Frontal cortex (tissue), 4 donors: ENCODE measurements around the gene TTC4. TPM values are rescaled to one million over a fixed set of nuclear protein-coding genes. Genes with fewer than 3 reads are reported as not detected.

Experiments
- DNase-seq, 2 donors: peaks; one replicate each; pipeline ENCODE4 v3.0.0; 2012; ENCODE audit warnings: low spot score in 2 of 2
- FAIRE-seq: peaks from 2 replicates; lab custom pipeline; 2012; peaks lifted over from hg19 to GRCh38; lab: Jason Lieb, UNC
- total RNA-seq: library from RNA; depleted of rRNA; stranded (reverse); fragments of >200 nt; gene quantifications from one replicate; pipeline ENCODE4 v1.2.3, GENCODE V29; 2014
- donor health status: control.
- donor health status: control.
- donor health status: control.

The TTC4 gene
- total RNA-seq, 1 donor from 2014 or later, result 20.0 TPM

DNA sequence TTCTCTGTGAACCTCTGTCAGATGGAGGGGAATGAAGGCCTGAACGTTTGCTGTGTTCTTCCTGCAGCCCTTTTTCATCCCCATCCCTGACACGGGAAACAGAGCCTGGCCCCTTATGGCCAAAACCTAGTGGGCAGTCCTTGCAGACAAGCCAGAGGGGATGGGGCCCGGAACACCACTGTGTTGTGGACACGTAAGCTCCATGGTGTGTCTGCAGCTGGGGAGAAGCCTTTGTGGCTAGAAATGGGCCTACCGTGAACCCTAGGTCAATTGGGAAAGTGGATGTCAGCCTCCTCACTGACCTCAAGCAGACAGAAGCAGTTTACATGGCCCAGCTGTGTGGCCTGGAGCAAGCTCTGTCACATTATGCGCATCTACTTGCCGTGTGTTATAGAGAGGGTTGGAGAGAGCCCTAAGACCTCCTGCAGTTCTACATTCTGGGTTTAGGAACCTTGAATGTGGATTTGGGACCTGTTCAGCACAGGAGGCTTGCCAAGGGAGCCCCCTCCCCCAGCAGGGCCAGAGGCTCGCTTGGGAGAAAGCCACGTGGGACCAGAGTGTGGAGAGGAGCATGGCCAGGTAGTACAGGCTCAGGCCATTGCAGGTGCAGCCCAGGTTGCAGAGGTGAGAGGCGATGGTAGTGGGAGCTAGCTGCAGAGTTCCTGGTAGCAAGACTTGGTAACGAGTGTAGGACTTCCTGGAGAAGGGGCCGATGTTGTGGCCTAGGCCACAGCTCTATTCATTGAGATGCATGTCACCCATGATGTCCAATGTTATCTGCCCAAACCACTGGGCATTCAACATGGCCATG is 28.0 kb downstream of the TTC4 start:
- FAIRE-seq (no peak), DNase-seq (no peak)

DNA sequence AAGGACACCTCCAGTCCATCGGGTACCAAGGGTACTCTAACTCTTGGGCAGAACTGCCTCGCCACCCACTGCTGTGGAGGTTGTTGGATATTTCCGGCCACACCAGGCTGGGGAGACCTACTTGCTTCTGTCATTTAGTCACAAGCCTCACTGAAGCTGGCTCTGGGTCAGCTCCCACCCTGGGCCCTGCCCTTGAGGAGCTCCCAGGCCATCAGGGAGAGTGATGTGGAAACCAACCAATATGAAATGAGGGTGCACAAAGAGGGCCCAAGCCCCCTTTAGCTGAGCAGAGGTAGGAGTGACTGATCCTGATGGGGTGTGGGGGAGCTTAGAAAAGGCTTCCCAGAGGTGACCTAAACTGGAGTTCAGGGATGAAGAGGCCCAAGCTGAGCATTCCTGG is 29.0 kb downstream of the TTC4 start:
- no peak for FAIRE-seq
- no peak for DNase-seq

DNA sequence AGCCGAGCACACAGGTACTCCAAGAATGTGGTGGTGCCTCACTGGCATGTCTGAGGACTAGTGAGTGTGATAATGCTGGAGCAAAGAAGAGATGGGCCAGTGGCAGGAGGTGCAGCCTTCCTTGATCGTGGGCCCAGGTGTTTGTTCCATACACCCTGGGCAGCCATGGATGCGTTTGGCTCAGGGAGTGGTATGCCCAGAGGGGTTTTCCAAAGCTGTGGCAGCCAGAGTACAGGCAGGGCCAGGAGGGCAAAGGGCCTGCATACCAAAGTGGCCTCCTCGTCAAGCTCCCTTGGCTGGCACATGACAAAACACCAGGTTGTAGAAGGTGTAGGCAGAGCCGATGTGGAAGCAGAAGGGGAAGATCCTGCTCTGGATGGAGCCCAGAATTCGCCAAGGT is 29.6 kb downstream of the TTC4 start:
- no peak for FAIRE-seq
- DNase-seq, result no peak

DNA sequence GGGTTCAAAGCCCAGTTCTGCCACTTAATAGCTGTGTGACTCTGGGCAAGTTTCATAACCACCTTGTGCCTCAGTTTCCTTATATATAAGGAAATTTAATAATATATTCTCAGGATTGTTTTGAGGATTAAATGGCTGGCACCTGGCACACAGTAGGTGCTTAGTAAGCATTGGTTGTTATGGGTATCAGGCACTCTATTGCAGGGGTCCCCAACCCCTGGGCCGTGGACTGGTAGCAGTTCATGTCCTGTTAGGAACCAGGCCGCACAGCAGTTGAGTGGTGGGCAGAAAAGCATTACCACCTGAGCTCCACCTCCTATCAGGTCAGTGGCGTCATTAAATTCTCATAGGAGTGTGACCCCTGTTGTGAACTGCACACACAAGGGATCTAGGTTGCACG is 30.2 kb downstream of the TTC4 start:
- FAIRE-seq (no peak), DNase-seq (no peak)

DNA sequence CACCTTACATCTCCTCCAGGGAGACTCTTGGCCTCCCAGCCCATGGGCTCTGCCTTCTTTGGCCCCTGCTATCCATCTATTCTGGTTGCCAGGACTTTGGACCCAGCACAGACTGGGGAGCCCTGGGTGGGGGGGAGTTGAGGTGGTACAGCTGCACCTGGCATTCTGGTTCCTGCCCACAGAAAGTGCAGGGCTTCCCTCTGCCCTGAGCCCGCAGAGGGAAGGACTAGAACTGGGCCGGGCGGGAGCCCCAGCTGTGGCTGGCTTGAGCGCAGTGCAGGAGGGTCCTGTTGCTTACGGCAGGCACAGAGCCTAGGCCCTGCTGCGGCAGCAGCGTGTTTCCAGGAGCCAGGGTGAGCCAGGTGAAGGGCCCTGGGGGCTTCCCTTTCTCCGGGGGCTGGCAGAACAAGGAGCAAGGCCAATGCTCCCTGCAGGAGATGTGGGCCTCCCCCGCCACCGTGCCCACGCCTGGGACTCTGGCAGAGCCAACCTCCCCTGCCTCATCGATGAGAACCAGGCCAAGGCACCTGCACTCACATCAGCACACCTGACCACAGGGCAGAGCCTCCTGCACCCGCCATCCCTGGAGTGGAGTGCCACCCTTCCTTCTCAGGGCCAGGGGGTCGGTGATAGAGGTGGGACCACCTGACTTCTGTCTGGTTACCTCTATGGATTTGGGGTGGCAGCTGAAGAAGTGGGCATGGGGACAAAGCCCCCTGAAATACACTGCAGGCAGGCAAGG is 32.6 kb downstream of the TTC4 start:
- no peak for FAIRE-seq
- no peak for DNase-seq

DNA sequence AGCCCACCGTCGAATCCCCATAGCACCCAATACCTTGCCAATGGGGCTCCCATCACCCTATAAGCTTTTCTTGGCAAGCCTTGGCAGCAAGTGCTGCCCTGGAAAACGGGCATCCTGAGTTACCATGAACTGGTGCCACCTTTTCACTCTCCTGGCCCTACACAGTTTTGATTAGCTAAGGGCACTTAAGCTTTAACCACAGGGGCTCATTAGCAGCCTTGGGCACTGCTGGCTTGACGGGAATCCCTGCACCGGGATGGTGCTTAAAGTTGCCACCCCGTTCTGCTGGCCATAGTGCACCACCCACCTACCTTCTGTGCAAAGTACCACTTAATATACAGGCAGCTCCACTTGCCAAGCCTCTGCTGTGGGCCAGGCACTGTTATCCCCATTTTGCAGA is 34.9 kb downstream of the TTC4 start:
- FAIRE-seq (no peak), DNase-seq (no peak)

DNA sequence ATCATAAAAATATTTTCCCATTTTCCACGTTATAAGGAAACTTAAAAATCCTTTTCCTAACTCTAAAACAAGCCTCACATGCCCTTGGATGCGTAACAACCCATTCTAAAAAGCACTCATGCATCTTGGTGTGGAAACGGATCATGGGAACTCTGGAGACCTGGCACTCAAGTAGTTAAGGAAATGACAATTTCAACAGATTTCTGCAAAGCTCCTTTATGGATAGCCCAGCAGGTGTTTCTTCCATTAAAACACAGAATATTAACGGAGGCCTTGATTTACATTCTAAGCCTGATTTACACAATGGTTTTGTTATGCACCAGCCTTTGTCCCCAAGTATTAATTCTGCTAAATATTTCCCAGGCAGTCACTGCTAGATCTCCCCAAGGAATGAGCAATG is 35.8 kb downstream of the TTC4 start:
- FAIRE-seq (no peak), DNase-seq (no peak)

DNA sequence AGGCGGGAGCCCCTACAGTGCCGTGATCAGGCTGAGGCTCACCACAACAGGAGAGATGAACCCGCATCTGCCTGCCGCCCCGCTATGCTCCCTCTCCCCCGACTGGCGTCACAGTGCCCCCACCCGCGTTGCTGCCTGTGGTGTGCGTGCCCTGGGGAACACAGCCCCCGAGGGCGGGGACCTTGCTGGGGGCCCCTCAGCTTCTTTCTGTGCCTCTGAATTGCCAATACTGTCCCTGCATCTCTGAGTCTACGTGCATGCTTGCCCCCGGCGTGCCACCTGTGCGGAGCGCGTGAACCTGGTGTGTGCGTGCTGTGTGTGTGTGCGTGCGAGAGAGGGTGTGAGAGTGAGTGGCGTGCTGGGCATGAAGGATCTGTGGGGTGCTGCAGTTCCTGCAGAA is 38.4 kb downstream of the TTC4 start:
- no peak for FAIRE-seq

DNA sequence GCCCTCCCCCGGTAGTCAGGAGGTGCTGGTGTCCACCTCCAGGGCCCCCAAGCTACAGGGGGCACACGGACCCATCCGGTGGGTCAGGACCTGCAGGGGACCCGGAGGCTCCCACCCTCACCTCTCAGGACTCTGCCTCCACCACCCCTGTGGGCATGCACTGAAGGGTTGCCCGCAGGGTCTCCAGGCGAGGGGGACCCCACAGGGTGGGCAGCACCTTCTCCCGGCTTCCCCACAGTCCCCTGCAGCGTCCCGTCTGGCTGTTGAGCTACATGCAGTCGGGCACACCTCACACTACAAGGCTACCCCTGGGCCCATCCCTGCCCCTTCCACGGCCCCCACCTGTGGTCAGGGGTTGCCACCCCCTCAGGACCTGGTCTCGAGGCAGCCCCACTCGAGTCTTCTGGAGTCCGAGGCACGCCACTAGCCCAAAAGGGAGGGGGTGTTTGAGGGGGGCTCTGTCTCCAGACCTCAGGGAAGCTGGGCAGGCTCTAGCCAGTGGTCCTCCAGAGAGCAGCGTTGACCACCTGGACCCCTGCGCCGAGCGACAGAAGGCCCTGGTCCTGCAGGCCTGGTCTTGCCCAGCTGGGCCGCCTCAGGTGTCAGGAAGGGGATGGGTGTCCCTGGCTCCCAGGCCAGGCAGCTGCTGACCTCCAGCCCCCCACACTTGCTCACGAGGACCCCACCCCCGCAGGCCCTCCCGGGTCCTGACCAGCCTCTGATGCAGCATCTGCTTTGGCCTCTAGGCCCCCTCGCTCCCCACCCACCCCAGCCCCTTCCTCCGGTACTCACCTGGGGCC is 39.0 kb downstream of the TTC4 start:
- DNase-seq (no peak), FAIRE-seq (no peak)

More for the DNA sequence above, 38.4 kb downstream of the TTC4 start:
- DNase-seq, result no peak

DNA sequence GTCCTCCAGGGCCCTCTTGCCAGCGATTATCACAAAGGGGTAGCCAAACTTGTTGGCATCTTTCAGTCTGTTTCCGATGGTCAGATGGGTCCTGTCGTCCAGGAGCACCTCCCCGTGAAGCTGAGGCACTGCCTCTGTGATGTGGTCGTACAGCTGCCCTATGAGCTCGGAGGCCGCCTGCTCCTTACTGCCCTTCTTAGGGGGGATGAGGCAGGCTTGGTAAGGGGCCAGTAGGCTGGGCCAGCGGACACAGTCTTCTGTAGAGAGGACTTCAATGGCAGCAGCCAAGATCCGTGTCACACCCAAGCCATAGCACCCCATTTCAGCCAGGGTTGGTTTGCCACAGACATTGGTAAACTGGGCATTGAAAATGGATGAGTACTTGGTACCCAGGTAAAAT is 42.2 kb downstream of the TTC4 start:
- DNase-seq (no peak), FAIRE-seq (no peak)

DNA sequence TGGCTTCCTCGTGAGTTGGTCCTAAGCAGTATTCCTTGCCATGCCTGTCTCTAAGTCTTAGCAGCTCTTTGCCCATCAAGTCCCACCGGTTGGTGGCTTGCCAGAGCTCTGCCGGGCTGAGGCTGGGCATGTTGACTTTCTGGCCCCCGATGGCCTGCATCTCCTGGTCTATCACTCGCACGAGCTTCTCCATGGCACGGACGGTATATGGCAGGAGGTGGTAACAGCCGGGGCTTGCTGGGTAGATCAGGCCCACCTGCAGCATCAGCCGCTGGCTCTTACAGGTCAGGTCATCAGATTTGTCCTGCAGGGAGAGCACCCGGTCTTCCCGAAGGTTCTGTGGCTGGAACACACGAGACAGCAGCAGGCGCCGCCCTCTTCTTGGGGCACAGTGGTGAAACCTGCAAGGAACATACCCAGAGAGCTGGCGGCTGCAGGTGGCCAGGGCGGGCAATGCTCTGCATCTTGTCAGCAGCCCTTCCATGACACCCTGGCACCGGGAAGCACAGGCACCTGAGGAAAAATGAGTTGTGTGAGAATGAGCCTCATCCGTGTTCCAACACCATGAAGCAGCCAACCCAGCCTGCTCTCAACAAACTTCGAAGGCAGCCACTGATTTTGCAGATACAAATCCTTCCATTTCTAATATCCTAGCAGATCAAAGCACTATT is 43.2 kb downstream of the TTC4 start:
- DNase-seq (no peak), FAIRE-seq (no peak)

DNA sequence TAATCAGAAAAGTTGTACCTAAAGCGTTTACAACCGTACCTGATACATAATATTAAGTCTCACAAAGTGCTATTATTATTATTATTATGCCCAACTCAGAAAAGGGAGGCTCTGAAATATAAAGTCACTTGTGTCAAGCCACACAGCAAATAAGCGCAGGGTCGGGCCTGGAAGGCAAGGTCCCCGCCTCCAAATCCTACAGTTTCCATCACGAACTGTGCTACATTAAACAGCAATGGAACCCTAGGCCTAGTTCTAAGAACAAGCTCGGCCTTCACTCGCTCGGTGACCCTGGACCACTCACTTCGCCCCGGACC is 48.1 kb downstream of the TTC4 start:
- DNase-seq (no peak), FAIRE-seq (no peak)

DNA sequence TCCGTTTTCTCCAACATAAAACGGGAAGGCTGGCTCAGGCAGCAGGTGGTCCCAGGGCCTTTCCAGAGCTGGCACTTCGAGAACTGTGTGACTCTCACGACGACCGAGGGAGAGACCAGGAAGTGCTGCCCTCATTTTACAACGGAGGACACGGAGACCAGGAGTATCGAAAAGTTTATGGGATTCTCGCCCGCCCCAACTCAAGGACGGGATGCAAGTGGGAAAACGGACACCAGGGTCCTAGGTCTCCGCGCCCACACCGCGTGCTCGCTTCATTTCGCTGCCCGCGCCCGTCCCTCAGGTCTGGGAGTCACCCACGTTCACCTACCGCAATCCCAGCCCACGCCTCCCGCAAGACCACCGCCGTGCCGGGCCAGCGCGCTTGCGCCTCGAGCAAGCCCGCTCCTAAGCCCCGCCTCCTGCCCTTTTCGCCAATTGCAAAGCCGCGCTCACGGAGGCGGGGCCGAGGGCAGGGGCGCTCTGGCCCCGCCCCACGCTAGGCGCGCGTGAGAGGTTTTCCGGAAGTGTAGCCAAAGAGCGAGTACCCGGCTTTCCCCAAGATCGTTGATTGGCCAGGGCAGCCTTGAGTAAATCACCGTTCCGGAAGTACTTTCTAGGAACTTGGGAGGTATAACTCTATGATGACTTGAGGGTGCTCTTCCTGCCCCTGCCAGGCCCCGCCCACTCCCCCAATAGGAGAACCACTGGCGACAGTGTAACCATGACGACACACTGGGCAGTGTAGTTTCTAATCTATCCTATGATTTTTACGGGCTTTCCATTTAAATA is 48.7 kb downstream of the TTC4 start, which contains the start of gene PARS2:
PARS2 (minus strand) TSS at position 391 of the 789 bp plus-strand sequence. CDS start 5,362 bp downstream, outside the sequence.
- FAIRE-seq, result peak; percentile 98

DNA sequence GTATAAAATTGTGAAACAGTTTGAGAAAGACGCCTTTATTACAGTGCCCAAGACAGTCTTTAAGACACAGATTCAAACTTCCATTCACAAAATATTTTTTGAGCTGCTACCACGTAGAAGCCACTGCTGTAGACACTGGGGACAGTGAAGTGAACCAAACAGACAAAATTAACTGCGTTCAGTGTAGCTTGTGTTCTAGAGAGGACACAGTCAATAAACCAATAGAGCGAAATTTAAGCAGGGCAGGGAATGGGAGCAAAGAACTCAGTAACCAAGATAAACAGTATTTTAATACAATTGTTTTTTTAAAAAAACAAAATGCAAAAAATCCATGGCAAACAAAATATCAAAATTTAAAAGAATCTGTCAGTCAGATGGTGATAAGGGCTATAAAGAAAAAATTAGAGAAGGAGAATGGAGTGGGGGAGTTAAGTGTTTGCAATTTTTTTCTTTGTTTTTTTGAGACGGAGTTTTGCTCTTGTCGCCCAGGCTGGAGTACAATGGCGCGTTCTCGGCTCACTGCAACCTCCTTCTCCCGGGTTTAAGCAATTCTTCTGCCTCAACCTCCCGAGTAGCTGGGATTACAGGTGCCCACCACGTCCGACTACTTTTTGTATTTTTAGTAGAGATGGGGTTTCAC is 49.4 kb downstream of the TTC4 start:
- FAIRE-seq, result no peak
- no peak for DNase-seq

More for the DNA sequence above, 48.7 kb downstream of the TTC4 start, which contains the start of gene PARS2:
- DNase-seq, result peak; percentile 94 to 97

DNA sequence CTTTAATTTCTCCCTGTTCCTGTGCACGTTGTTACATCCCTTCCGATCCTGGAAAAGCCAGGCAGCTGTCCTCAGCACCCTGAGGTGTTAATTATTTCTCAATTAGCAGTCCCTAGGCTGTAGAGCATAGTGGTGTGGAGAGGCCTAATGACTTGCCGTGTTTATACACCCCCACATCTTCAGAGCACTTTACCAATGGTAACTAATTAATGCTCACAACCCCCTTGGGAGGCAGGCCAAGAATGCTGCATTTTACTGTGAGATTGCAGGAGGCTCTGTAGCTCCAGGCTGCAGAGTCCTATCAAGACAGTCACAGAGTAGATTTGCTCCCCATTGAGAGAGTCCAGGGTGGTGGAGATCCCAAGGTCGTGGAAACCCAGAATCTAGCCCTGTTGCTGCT is 51.1 kb downstream of the TTC4 start:
- FAIRE-seq, result no peak
- DNase-seq, result no peak

DNA sequence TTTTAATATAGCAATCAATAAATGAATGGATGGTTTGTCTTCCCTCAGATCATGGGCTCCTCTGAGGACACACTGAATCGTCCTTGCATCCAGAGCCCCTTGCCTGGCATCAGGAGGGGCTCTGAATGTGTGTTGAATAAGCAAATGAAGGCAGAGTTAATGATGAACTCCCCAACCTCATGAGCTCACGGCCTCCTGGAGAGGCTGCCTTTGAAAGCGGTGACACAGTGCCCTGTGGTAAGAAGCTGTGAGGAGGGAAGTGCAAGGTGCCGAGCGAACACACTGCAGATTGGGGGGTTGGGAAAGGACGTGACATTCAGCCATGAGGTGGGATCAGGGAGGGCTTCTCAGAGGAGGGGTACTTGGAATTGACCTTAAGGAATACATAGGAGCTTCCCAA is 51.9 kb downstream of the TTC4 start:
- no peak for FAIRE-seq
- no peak for DNase-seq

DNA sequence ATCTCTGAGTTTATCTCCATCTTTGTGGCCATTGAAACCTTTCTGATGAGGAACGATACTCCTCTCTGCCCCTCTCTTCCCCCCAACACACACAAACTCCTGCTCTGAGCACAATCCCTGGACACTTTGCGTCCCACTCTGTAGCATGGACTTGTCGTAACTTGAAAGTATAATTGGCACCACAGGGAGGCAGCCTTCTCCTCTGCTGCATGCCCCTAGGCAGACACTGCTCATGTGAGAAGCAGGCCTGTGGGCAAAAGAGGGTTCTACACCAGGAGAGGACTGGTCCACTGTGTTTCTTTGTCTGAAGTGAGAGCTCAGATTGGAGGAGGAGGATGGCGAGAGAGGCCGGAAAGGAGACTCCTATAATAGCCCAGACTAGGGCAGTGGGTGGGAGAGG is 52.4 kb downstream of the TTC4 start:
- FAIRE-seq (no peak), DNase-seq (no peak)

DNA sequence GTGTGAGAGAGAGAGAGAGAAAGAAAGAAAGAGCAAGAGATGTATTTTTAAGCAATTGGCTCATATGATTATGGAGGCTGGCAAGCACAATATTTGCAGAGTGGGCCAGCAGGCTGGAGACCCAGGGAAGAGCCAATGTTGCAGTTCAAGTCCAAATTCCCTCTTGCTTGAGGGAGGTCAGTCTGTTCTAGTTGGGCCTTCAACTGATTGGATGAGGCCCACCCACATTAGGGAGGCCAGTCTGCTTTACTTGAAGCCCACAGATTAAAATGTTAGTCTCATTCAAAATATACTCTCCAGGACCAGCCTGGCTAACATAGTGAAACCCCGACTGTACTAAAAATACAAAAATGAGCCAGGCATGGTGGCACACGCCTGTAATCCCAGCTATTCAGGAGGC is 57.3 kb downstream of the TTC4 start:
- FAIRE-seq (no peak), DNase-seq (no peak)
